Measurements from ENCODE around the gene KRTAP17-1.

The KRTAP17-1 gene

DNA sequence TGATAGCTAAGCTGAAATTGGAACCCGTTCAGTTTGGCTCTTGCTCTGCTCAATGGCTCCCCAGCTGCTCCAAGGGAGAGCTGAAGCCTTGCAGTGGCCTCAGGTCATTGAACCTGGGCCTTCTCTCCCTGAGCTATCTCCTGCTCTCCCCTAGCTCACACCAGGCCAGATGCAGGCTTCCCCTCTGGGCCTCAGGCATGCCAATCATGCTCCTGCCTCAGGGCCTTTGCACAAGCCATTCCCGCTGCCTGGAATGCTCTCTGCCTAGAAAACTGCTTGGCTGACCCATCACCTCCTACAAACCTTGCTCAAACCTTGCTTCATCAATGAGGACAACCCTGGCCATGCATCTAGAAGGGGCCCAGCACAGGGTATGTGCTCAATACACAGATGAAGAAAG, 16.7 kb upstream of the KRTAP17-1 start:
- DNase-seq, result no peak

DNA sequence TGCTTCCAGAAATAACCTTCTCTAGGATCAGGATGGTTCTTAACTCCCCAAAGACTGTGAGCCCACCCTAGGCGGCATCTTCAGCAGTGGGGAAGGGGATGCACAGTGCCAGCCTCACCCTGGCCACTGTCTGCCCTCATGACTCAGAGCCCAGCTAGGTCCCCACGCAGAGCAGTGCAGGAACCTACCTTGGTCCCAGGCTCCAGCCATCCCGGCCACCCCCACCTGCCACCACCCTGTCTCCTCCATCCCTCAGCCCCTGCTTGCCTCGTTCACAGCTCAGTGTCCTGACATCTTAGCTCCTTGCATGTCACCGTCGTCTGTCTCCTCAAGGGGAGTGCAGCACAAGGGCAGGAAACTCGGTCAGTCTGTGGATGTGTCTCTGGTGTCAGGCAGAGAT, 16.1 kb upstream of the KRTAP17-1 start:
- no peak for DNase-seq

DNA sequence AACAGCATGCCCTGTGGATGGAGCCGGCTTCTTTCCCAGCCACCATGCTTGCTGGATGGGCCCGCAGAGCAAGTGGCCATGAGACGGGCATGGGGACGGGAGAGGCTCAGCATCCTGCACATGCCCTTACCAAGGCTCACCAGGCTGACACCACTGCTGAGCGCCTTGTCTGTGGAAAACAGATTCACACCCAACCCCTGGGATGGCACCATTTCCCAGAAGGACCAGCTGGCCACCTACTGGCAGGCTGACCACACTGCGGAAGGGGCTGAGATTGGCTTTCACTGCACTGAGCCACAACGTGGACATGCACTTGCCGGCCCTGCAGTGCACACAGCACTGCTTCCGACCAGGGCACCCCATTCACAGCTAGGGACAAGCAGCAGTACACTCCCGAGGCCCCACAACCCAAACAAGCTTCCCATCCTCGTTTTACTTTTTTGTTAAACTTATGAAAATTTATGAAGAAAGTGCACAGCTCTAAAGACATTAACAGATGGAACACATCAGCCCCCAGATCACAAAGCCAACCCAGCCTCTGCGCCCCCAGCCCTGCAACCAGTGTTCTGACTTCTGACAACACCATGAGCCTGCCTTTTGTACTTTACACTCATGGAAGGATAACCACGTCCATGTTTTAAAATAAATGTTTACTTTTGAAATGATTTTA, 13.9 kb upstream of the KRTAP17-1 start:
- DNase-seq, result peak; percentile 18

DNA sequence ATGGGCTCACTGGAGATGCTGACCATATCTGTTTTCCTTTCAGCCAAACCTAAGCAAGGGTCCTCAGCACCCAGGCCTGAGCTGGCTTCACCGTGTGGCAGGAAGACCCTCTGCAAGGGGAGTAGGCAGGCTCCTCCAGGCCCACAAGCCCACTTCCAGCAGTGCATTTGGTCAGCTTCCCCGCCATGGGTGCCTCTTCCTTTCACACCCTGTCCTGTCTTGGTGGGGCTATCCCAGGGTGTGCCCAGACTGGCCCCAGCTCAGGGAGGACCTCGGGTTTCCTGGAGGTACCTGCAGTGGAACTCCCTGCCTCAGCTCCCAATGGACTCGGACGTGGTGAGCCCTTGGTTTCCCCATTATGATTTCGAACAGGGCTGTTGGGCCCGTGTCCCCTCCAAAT, 12.7 kb upstream of the KRTAP17-1 start:
- DNase-seq, result no peak

DNA sequence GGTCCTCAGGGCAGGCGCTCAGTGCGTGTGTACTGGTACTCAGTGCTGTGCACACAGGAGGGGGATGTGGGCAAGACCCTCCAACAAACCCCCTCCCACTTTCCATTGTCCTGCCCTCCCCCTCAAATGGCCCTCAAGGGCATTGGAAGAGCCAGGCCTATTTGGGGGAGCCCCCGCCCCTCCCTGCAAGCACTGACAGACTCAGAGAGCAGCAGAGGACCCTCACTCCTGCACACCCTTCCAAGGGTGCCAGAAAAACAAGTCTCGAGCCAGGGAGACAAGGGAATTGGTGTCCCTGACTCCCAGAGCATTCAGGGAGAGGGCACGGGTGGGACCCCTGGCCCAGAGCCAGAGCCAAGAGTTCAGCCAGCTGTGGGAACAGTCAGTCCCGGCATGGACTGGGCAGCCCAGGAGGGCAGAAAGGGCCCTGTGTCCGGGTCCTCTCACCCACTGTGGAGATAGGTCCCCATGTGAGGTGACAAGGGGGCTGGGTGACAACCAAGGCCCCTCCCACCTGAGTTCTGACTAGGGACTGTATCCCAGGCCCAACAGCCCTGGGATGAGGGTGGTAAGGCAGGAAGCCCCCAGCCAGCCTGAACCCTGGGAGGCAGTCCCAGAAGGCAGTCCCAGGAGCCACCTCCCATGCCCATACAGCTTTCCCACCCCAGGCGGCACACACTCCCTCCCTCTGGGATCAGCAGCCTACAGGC, 12.1 kb upstream of the KRTAP17-1 start:
- DNase-seq, result no peak

DNA sequence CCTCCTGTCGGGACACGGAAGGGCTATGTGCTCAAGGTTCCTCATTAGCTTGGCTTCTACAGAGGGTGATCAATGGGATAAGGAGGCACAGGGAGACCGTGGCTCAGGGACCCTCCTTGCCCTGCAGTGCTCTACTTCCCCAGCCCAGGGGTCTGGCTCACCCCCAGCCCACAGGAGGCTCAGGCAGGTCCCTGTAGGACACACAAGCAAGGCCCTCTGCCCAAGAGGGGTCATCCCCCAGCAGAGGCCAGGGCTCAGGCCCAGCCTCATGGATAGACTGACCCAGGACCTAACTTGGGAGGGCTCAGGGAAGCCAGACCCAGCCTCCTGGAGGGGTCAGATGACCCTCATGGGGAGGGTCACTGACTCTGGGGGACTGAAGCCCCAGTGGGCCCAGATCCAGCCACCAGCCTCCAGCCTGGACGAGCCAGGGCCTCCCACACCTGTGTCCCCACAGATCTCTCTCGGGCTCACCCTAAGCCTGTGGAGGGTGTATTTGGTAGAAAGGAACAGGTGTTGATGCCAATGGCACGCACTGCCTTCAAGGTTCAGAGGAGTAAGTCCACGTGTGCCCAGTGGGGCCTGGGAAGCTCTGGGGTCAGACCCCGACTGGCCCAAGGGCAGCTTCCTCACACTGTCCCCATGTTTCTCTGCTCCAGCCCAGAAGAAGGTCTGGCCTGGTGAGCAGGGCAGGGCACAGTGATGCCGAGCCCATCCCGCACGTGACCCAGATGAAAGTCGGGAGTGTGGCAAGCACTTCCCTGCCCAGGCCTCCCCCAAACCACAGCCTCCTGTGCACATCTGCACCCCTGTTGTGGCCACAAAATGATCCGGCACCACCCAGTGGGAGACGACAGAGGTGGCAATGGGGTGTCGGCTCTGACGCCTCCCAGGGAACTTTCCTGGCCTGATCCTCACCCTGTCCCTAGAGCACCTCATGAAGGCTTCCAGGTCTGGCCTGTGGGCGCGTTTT, 10.9 kb upstream of the KRTAP17-1 start:
- DNase-seq, result no peak

DNA sequence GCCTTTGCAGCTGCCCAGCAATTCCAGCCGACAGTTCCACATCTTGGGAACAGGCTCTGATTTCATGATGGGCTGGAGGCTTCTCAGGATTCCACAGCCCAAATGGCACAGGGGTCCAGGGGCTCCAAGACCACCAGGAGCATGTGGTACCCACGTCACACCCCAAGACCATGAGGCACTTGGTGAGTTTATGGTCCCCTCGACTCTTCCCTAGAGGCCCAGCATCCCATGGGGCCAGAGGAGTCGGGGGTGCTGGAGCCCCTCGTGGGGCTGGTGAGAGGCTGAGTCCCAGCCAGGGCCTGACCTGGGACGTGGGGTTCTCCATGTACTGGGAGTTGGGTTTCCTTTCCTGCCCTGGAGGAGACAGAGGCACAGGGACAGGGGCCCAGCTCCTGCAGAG, 10.1 kb upstream of the KRTAP17-1 start:
- DNase-seq, result no peak

DNA sequence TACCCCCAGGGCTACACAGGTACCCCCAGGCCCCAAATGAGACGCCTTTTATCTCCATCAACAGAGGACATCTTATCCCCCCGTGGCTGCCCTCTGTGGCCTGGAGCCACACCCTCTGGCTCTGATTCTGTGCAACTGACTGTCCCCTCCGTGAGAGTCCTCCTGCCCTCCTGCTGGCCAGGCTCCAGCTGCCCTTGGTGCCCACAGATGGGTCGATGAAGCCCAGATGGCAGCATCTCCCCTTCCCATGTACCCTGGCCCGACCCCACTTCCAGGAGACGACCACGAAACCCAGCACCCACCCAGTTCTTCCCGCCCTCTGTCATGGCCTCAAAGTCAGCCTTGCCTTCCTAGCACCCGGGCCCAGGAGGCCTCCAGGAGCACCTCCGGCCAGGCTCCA, 9.6 kb upstream of the KRTAP17-1 start:
- no peak for DNase-seq

DNA sequence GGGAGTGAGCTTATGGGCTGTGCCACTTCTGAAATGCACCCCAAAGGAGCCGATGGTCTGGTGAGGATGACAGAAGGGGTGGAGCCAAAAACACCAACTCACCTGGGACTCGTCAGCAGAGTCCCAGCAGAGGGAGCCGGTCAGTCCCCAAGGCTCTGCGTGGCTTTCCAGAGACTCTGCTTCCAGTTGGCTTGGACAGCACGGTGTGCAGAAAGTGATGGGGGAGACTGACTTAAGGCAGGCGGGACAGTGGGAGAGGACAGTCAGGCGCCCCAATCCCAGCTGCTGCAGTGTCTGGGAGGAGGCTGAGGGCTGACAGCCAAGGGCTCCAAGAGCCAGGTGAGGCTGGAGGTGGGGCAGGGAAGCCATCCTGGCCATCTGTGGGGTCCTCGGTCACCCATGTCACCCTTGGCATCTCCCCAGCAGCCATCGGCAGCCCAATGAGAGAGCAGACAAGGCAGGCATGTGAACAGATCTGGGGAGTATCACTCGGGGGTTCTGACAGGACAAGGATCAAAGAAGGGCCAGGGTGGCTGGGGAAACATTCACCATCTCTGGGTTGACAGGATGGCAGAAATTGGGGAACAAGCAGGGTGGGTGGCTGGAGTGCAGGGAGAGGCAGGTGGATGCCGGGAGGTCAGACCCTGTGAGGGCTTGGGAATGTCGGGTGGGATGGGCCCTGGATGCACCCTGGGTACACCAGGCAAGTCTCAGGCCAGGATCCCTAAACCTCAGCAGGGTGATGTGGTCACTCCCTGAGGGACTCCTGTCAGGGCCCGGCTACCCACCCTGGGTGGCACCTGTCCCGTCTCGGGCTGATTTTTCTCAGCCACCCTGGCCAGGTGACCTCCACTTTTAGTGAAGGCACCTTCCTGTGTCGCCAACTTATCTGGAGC, 8.9 kb upstream of the KRTAP17-1 start:
- no peak for DNase-seq

DNA sequence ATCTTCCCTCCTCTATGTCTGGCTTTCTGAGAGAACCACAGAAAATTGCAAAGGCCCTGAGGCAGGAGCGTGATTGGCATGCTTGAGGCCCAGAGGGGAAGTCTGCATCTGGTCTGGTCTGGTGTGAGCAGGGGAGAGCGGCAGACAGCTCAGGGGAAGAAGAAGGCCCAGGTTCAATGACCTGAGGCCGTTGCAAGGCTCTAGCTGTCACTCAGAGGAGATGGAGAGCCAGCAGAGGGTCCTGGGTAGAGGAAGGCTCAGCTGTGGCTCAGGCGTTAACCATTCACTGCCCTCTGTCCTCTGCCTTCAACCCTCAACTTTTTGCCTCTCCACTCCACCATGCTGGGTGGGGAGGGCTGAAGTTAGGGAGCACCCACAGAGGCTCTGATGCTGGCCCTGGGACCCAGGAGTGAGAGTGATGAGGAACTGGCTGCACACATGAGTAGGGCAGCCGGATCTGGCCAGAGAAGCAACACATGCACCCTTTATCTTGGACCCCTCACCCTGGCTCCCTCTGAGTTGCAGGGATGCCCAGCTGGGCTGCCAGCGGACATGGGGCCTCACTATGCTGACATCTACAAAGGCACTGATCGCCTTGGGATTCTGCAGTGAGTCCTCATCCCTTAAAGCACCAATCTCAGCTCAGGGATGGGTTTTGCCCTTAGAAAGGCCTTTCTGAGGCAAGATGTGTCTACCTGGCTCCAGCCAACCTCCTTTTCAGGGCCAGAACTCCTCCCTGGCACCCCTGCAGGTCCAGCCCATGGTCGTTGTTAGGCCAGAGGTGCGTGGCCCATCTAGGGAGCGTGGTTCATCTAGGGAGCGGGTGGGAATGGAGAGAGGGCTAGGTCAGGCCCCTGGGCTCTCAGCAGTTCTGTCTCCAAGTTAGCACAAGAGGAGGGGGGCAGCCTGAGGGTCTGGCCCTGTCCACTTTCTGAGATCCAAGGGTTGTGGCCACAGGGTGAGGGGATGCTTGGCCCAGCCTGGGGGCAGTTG, 7.7 kb upstream of the KRTAP17-1 start:
- DNase-seq, result no peak

DNA sequence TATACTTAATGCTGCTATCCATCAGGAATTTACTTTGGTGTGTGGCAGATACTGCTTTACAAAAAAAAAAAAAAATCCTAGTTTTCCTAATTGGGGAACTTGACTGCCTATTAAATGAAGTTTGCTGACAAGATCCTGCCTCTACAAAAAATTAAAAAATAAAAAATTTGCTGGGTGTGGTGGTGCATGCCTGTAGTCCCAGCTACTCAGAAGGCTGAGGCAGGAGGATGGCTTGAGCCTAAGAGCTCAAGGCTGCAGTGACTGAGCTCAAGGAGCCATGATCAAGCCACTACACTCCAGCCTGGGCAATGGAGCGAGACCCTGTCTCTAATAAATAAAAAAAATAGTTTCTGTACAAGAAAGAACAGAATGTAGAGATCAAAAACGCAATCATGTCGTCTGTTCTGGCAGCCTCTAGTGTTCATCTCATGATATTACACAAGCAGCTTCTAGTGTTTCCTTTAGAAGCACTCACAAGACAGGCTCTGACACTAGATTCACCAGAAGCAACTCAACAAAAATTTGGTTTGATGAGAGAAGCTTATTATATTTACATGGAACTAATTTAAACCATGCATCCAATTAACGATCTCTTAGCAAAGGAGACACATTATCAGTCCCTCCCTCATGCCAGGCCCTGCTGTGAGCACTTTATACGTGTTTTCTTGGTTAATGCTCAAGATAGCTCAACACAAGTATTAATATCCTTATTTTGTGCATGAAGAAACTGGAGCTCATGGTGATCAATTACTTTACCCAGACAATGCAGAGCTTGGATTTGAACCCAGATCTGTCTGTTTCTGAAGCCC, 6.8 kb upstream of the KRTAP17-1 start:
- DNase-seq, result peak; percentile 57

DNA sequence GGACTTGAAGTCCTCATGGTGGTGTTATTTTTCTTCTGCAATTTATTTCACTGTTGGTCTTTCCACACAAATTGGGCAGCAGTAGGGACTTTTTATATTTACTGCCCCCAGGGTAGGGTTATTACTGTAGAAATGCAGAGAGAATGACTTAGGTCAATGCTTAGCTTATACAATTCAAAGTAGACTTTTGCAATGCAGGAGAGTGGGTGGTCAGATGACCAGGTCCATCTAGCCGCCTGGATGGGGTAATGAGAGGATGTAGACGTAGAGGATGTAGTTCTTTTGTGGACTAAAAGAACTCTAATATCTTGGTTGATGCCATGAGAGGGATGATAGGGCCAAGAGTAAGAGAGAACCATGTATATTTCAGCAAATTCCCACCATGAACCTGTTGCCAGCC, 2.7 kb upstream of the KRTAP17-1 start:
- DNase-seq, result no peak

DNA sequence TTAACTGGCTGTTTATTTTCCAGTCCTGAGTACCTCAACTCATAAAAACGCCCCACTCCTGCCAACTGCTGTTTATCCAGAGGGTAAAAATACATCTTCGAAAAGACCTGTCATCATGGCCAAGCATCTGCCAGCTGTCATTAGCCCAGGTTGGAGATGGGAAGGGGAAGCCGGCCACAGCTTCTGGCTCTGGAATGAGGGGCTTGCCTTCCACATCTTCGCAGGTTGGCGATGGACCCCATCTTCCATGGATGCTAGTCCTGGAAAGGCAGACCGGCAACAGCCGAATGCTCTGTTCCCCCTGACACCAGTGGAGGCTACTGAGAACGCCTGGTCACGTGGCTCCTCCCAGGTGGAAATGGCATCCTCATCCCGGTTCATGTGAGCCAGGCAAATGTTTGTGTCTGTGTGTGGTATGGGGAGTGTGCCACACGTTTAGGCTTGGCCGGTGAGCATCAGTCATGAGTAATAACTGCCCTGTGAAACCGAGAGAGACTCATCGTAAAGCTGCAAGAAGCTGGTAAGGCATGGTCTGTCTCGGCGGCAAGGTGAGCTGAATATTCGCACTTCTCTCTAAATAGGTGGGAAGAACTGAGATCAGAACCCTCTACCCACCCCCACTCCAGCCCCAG, 420 bp upstream of the KRTAP17-1 start:
- no peak for DNase-seq

DNA sequence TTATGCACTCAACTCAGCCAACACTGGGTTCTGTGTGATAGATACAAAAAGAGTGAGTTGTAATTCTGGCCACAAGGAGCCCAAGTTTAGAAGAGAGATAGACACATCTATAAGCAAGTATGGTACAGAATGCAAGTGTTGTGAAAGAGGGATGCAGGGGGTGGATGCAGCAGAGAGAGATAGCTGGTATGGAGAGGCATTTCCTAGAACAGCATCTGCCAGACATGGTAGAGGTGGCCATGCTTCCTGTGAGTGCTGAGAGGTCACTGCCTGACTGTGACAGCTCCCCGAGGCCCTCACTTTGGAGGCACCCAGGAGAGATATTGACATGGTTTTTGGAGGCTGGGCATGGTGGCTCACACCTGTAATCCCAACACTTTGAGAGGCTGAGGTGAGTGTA, 4.4 kb downstream of the KRTAP17-1 start:
- no peak for DNase-seq

DNA sequence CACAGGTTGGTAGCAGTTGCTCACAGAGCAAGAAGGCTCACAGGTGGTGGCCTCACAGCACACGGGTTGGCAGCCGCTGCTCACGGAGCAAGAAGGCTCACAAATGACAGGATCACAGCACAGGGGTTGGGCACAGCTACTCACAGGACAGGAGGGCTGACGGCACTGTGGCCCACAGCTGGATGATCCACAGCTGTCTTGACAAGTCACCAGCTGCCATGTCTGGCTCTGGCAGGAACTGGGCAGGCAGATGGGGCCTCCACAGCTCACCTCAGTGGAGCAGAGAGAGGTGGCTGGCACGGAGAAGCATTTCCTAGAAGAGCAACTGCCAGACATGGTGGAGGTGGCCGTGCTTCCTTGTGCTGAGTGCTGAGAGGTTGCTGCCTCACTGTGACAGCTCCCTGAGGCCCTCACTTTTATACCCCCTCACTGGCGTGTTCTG, 6.6 kb downstream of the KRTAP17-1 start, which contains the start of gene KRTAP16-1:
KRTAP16-1 (minus strand) TSS at position 392 of the 442 bp plus-strand sequence; CDS start at position 336, 56 bp downstream.
- DNase-seq, result no peak

DNA sequence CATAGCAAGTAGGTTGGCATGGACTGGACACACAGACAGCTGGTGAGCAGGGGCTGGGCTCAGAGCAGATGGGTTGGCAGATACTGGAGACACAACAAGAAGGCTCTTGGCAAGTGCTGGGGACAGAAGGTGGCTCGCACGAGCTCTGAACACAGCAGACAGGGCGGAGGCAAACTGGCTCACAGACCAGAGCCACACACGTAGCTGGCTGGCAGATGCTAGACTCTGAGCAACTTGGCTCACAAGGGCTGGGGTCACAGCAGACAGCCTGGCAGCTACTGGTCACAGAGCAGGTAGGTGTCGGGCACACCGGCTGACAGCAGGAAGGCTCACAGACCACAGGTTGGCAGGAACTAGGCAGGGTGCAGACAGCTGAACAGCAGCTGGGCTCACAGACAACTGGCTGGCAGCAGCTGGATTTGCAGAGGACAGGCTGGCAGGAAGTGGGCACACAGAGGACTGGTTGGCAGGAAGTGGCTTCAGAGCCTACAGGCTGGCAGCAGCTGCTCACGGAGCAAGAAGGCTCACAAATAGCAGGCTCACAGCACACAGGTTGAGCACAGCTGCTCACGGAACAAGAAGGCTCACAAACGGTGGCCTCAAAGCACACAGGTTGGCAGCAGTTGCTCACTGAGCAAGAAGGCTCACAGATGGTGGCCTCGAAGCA, 7.1 kb downstream of the KRTAP17-1 start:
- DNase-seq, result peak; percentile 82

DNA sequence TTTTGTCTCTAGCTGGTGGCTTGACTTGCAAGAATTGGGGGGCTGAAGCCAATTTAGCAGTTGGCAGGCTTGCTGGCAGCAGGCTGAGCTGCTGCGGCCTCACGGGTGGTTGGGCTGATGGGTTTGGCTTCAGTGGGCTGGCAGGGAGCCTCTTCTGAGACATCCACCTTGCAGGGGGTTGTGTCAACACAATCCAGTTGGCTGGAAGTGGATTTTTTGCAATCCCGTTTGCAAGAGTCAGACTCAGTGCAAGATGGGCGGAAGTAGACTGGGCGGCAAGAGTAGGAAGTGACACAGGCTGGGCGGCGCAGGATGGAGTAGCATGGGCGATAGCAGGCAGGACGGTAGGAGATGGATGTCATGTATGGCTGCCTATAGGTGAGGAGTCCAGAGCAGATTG, 7.9 kb downstream of the KRTAP17-1 start:
- no peak for DNase-seq

DNA sequence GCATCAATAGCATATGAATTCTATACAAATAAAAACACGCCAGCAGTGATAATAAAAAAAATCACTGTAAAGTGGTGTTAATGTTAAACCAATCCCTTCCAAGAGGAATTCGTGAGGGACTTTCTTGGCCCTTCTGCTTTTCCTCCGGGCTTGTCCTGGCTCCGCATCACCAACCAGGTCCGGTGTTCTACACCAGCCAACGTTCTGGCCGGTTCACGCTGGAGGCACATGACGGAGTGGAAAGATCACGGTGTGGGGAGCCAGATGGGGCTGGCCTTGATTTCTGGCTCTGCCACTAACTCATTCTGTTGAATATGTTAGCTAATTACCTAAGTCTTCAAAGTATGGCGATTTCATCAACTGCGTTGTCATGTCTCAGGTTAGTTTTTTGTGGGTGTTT, 11.4 kb downstream of the KRTAP17-1 start:
- no peak for DNase-seq

DNA sequence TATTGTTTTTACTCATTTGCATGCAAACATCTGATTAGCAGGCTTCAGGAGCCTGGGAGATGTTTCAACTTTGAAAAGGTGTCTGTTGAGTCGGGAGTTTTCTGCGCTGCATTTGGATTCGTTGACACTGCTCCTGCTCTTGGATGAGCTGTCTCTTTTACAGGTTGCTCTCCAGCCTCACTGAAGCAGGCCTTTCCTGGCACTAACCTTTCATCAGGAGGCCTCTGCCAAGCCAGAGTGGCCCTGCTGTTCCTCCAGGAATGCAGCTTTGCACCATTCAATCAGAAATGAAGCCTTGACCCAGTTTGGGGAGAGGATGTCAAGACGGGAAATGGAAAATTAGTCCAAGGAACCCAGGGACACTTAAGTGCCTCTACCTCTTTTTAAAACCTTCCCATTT, 12.5 kb downstream of the KRTAP17-1 start:
- DNase-seq, result no peak
